Endodermal cell (in vitro differentiated cells): Measurements from ENCODE around the gene RAB26. TPM values are rescaled to one million over a fixed set of nuclear protein-coding genes. Genes with fewer than 3 reads are reported as not detected.

Experiments used
- DNase-seq: peaks from one replicate; pipeline ENCODE4 v3.0.0-alpha.2; 2017
- H3K27ac ChIP-seq: 2 replicates; pipeline ENCODE4 v1.5.1; 2013; ENCODE audit warnings: mild to moderate bottlenecking, low read depth, low read length, moderate library complexity
- H3K27me3 ChIP-seq: 2 replicates; pipeline ENCODE4 v1.6.1; 2013; ENCODE audit warnings: mild to moderate bottlenecking, low read length, moderate library complexity; ENCODE audit not compliant: insufficient read depth, control insufficient read depth, poor library complexity, severe bottlenecking
- H3K36me3 ChIP-seq: 2 replicates; pipeline ENCODE4 v1.7.0; 2013; ENCODE audit warnings: mild to moderate bottlenecking, low read length, moderate library complexity; ENCODE audit not compliant: control insufficient read depth, insufficient read depth
- H3K4me1 ChIP-seq: one replicate; pipeline ENCODE4 v1.7.0; 2013; ENCODE audit warnings: low read length; ENCODE audit not compliant: control insufficient read depth, insufficient read depth
- H3K4me3 ChIP-seq: 2 replicates; pipeline ENCODE4 v1.5.1; 2013; ENCODE audit warnings: mild to moderate bottlenecking, low read length, moderate library complexity
- H3K9ac ChIP-seq: 2 replicates; pipeline ENCODE4 v1.6.1; 2013; ENCODE audit warnings: mild to moderate bottlenecking, low read length, moderate library complexity; ENCODE audit not compliant: poor library complexity, severe bottlenecking; ENCODE audit errors: extremely low read depth
- H3K9me3 ChIP-seq: 2 replicates; pipeline ENCODE4 v1.6.1; 2013; ENCODE audit warnings: mild to moderate bottlenecking, low read length, moderate library complexity; ENCODE audit not compliant: control insufficient read depth
- H3K27ac Mint-ChIP-seq: 2 replicates; pipeline ENCODE4 v1.8.0; 2020; ENCODE audit warnings: mixed read lengths
- H3K27me3 Mint-ChIP-seq: 2 replicates; pipeline ENCODE4 v1.8.0; 2021; ENCODE audit warnings: mild to moderate bottlenecking, mixed read lengths; ENCODE audit not compliant: insufficient read depth
- H3K36me3 Mint-ChIP-seq: 2 replicates; pipeline ENCODE4 v1.8.0; 2020; ENCODE audit warnings: low read depth, mixed read lengths
- H3K4me1 Mint-ChIP-seq: 2 replicates; pipeline ENCODE4 v1.8.0; 2020; ENCODE audit warnings: mixed read lengths
- H3K4me3 Mint-ChIP-seq: 2 replicates; pipeline ENCODE4 v1.8.0; 2020; ENCODE audit warnings: mild to moderate bottlenecking, moderate library complexity, mixed read lengths
- H3K9me3 Mint-ChIP-seq: 2 replicates; pipeline ENCODE4 v1.8.0; 2020; ENCODE audit warnings: mild to moderate bottlenecking, mixed read lengths
- WGBS, 2 experiments: methylation state at CpG; one replicate each; pipeline versions ENCODE4 v1.1.5 to v1.1.7; 2013; ENCODE audit warnings: missing lambda C conversion rate in 2 of 2, mixed read lengths in 1 of 2; ENCODE audit not compliant: insufficient coverage in 1 of 2, insufficient read length in 1 of 2; 5-methylcytosine and 5-hydroxymethylcytosine counted together
- total RNA-seq, 2 donors: library from RNA; stranded (reverse); fragmentation: NEBNext Ultra II Directional in 1 of 2; extraction: Animal tissue kit (Norgen Biotek cat#: 25700) in 1 of 2; gene quantifications; 2 replicates in 1 of 2; 3 replicates in 1 of 2; pipeline ENCODE4 v1.2.1, GENCODE V29; 2021
- TF ChIP-seq, protein P1 (sequence below): fragments of 200-600 bp; sonication (generic); conservative IDR thresholded peaks from 2 replicates; pipeline ENCODE4 v1.5.0; 2021; ENCODE audit warnings: antibody characterized with exemption, mild to moderate bottlenecking

The RAB26 gene
- total RNA-seq, 2 donors from 2014 or later: 3.2 to 4.9 TPM

GRCh38 chr16:2179576-2179975 is 31.2 kb downstream of the RAB26 start:
- WGBS, 2 experiments: 97% methylated on average over 20 to 31 of the region's 31 CpGs
- TF ChIP-seq, protein P1, sequence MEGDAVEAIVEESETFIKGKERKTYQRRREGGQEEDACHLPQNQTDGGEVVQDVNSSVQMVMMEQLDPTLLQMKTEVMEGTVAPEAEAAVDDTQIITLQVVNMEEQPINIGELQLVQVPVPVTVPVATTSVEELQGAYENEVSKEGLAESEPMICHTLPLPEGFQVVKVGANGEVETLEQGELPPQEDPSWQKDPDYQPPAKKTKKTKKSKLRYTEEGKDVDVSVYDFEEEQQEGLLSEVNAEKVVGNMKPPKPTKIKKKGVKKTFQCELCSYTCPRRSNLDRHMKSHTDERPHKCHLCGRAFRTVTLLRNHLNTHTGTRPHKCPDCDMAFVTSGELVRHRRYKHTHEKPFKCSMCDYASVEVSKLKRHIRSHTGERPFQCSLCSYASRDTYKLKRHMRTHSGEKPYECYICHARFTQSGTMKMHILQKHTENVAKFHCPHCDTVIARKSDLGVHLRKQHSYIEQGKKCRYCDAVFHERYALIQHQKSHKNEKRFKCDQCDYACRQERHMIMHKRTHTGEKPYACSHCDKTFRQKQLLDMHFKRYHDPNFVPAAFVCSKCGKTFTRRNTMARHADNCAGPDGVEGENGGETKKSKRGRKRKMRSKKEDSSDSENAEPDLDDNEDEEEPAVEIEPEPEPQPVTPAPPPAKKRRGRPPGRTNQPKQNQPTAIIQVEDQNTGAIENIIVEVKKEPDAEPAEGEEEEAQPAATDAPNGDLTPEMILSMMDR: no peak
- no peaks in the 10 kb centered on the region for H3K27me3 Mint-ChIP-seq
- Histone ChIP-seq H3K36me3 (no peaks in the 10 kb centered on the region), H3K9ac (no peak overlapping the region), H3K27me3 (no peaks in the 10 kb centered on the region), H3K4me3 (no peak overlapping the region), H3K9me3 (no peaks in the 10 kb centered on the region), H3K27ac (no peak overlapping the region), H3K4me1 (no peaks in the 10 kb centered on the region)
- peaks cover 13% of the 10 kb centered on the region for H3K36me3 Mint-ChIP-seq
- no peak overlapping the region for H3K4me3 Mint-ChIP-seq
- no peak for DNase-seq
- H3K4me1 Mint-ChIP-seq: no peaks in the 10 kb centered on the region
- H3K9me3 Mint-ChIP-seq: no peaks in the 10 kb centered on the region
- no peak overlapping the region for H3K27ac Mint-ChIP-seq

- no peak overlapping the region for H3K27ac ChIP-seq
- no peak overlapping the region for H3K9ac ChIP-seq
- DNase-seq: no peak
- no peaks in the 10 kb centered on the region for H3K27me3 ChIP-seq
- H3K4me1 Mint-ChIP-seq: no peaks in the 10 kb centered on the region
- WGBS, 2 experiments: 95 to 96% methylated on average over 21 to 43 of the region's 43 CpGs
- TF ChIP-seq, protein P1: no peak
- no peaks in the 10 kb centered on the region for H3K36me3 ChIP-seq
- no peaks in the 10 kb centered on the region for H3K9me3 ChIP-seq
- H3K27me3 Mint-ChIP-seq: no peaks in the 10 kb centered on the region
- H3K9me3 Mint-ChIP-seq: no peaks in the 10 kb centered on the region
- H3K4me3 ChIP-seq: no peak overlapping the region
- no peak overlapping the region for H3K27ac Mint-ChIP-seq
- no peaks in the 10 kb centered on the region for H3K4me1 ChIP-seq
- H3K4me3 Mint-ChIP-seq: no peak overlapping the region
- peaks cover 12% of the 10 kb centered on the region for H3K36me3 Mint-ChIP-seq
These were observed 32.0 kb downstream of the RAB26 start for GRCh38 chr16:2180461-2180860.

- Histone ChIP-seq H3K9ac (no peak overlapping the region), H3K9me3 (no peaks in the 10 kb centered on the region), H3K4me1 (no peaks in the 10 kb centered on the region), H3K4me3 (no peak overlapping the region), H3K36me3 (no peaks in the 10 kb centered on the region), H3K27me3 (no peaks in the 10 kb centered on the region), H3K27ac (no peak overlapping the region)
- TF ChIP-seq, protein P1: no peak
- Mint-ChIP-seq H3K4me1 (no peaks in the 10 kb centered on the region), H3K4me3 (no peak overlapping the region), H3K9me3 (no peaks in the 10 kb centered on the region), H3K27me3 (no peaks in the 10 kb centered on the region), H3K27ac (no peak overlapping the region), H3K36me3 (peaks cover 8% of the 10 kb centered on the region)
- WGBS, 2 experiments: 93 to 94% methylated on average over 29 to 46 of the region's 46 CpGs
- peak; percentile 68 for DNase-seq
These were observed 32.8 kb downstream of the RAB26 start for GRCh38 chr16:2180962-2181923.
